ENCODE data around the gene PPFIA1. TPM values are rescaled to one million over a fixed set of nuclear protein-coding genes. Genes with fewer than 3 reads are reported as not detected.

Gene PPFIA1
- polyA plus RNA-seq, 1 experiment, result 62.7 TPM

DNA sequence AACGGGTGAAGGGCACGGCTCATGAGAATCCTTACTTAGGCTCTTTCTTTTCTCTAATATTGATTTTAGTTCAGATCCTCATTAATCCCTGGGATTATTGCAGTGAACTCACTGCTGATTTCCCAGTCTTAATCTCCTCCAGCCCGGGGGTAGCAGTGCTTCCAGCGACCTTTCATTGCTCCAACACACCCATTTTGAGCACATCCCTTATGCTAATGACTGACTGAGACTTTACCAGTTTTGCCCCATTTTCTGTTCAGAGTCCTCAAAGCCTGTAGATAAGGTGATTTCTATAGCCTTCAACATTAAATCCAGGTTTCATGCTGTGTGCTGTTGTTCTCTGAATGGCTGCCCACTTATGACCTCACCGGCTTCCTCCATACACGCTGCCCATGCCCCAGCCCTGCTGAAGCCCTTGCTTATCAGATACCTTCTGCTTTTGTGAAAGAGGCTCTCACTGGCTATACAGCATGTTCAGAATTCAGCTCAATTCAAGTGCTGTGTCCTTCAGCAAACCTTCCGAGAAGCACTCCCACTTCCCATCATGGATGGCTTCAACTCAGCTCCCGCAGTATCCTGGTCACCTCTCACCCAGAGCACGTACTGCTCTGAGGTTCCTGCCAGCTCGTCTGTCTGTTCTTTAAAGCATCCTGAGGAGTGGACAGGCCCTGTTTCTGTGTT lies 49.0 kb downstream of the PPFIA1 start:
- H3K27me3 ChIP-seq (ENCODE audit: control insufficient read depth, insufficient read depth, low read length), result no peaks in the 10 kb centered on the region
- TF ChIP-seq, protein P1, sequence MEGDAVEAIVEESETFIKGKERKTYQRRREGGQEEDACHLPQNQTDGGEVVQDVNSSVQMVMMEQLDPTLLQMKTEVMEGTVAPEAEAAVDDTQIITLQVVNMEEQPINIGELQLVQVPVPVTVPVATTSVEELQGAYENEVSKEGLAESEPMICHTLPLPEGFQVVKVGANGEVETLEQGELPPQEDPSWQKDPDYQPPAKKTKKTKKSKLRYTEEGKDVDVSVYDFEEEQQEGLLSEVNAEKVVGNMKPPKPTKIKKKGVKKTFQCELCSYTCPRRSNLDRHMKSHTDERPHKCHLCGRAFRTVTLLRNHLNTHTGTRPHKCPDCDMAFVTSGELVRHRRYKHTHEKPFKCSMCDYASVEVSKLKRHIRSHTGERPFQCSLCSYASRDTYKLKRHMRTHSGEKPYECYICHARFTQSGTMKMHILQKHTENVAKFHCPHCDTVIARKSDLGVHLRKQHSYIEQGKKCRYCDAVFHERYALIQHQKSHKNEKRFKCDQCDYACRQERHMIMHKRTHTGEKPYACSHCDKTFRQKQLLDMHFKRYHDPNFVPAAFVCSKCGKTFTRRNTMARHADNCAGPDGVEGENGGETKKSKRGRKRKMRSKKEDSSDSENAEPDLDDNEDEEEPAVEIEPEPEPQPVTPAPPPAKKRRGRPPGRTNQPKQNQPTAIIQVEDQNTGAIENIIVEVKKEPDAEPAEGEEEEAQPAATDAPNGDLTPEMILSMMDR (IDR thresholded peaks at IDR 0.05; ENCODE audit: insufficient read depth, low read depth, low read length), result no peak
- no peak for DNase-seq (ENCODE audit: low read depth)
- H3K36me3 ChIP-seq (ENCODE audit: control insufficient read depth, insufficient read depth, low read length), result 0 out of 2 replicates have a peak, but pooled peaks cover 2% of the 10 kb centered on the region
- H3K4me3 ChIP-seq (ENCODE audit: low read depth, low read length), result no peak overlapping the region
- CTCF ChIA-PET, result interaction anchor here (0.7 kb wide), 1 partner anchor 512 kb away, joined by 3 read pairs; no protein-coding TSS in a partner anchor
- POLR2A ChIA-PET, result no interaction called here

DNA sequence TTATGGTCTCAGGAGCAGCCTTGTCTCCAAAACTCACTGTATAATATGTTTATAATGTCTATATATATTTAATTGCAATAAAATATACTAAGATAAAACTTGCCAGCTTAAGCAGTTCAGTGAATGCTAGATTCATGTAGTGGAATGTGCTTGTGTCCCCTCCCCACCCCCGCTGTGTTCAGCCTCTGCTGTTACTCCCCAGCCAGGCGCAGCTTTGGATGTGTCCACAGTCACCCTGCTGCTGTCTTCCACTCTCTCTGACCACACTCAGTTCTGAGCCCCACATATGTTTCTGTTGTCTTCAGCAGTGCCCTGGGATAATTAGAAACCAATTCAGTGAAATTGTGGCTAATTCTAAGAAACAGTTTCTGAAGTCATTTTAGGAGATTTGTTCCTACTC lies 52.2 kb downstream of the PPFIA1 start:
- Histone ChIP-seq H3K27me3 (ENCODE audit: control insufficient read depth, insufficient read depth, low read length) (no peaks in the 10 kb centered on the region), H3K36me3 (ENCODE audit: control insufficient read depth, insufficient read depth, low read length) (0 out of 2 replicates have a peak, but pooled peaks cover 2% of the 10 kb centered on the region), H3K4me3 (ENCODE audit: low read depth, low read length) (no peak overlapping the region)
- ChIA-PET POLR2A (no interaction called here), CTCF (interaction anchor here (1.5 to 2.6 kb wide), 2 partner anchors 9 to 55 kb away, joined by 3 to 12 read pairs; no protein-coding TSS in a partner anchor)
- TF ChIP-seq, protein P1 (IDR thresholded peaks at IDR 0.05; ENCODE audit: insufficient read depth, low read depth, low read length), result no peak
- DNase-seq (ENCODE audit: low read depth), result no peak

DNA sequence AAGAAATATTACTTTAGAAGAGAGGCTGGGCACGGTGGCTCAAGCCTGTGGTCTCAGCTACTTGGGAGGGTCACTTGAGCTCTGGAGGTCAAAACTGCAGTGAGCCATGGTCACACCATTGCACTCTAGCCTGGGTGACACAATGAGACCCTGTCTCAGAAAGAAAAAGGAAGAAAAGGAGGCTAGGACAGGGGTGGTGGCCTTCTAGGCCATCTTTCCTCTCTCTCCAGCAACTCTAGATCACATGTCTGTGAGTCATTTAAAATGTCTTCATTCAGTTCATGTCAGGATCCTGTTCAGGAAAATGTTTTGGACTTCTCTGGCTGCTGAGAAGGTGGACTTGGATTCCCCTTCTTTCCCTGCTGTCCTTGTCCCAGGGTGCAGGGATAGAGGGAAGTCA lies 53.3 kb downstream of the PPFIA1 start:
- DNase-seq (ENCODE audit: low read depth), result no peak
- no peaks in the 10 kb centered on the region for H3K27me3 ChIP-seq (ENCODE audit: control insufficient read depth, insufficient read depth, low read length)
- H3K4me3 ChIP-seq (ENCODE audit: low read depth, low read length), result no peak overlapping the region
- TF ChIP-seq, protein P1 (IDR thresholded peaks at IDR 0.05; ENCODE audit: insufficient read depth, low read depth, low read length), result no peak
- ChIA-PET POLR2A (no interaction called here), CTCF (interaction anchor here (2.6 kb wide), 1 partner anchor 8 kb away, joined by 12 read pairs; no protein-coding TSS in a partner anchor)
- 0 out of 2 replicates have a peak, but pooled peaks cover 2% of the 10 kb centered on the region for H3K36me3 ChIP-seq (ENCODE audit: control insufficient read depth, insufficient read depth, low read length)

DNA sequence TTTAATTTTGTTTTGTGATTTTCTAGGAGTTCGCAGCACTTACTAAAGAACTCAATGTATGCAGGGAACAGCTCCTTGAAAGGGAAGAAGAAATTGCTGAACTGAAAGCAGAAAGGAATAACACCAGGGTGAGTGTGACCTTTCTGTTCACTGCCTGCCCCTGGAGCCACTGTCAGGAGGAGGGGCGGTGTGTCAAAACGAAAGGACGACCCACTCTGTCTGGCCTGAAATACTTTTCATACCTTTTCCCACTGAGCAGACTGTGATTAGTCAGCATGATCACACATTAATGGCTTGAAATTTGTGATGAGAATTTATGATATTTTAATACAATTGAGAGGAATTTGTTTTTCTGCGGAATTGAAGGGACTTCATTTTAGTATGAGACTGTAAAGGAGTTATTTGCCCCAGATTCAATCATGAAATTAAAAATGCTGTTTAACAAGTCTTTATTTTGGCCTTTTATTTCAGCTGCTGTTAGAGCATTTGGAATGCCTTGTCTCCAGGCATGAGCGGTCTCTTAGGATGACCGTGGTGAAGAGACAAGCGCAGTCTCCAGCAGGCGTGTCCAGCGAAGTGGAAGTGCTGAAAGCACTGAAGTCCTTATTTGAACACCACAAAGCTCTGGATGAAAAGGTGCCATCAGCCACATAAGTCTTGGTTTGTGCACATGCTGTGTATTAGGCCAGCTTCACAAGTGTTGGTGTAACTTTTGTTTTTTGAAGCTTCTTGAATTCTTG lies 54.1 kb downstream of the PPFIA1 start:
- ChIA-PET CTCF (no interaction called here), POLR2A (no interaction called here)
- Histone ChIP-seq H3K27me3 (ENCODE audit: control insufficient read depth, insufficient read depth, low read length) (no peaks in the 10 kb centered on the region), H3K4me3 (ENCODE audit: low read depth, low read length) (no peak overlapping the region), H3K36me3 (ENCODE audit: control insufficient read depth, insufficient read depth, low read length) (0 out of 2 replicates have a peak, but pooled peaks cover 2% of the 10 kb centered on the region)
- TF ChIP-seq, protein P1 (IDR thresholded peaks at IDR 0.05; ENCODE audit: insufficient read depth, low read depth, low read length), result no peak
- DNase-seq (ENCODE audit: low read depth), result no peak

DNA sequence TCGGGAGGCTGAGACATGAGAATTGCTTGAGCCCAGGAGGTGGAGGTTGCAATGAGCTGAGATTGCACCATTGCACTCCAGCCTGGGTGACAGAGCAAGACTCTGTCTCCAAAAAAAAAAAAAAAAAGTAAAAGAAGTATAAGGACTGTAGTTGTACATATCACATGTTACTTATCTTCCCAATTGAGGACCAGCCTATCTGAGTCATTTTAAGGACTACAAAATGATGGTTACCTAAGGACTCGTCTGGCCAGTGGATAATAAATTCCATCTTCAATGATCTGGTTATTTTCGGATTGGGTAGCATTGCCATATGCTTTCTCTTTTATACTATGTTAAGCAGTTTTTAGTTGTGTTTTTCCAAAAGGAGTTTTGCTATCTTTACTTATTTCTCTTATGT lies 55.3 kb downstream of the PPFIA1 start:
- Histone ChIP-seq H3K36me3 (ENCODE audit: control insufficient read depth, insufficient read depth, low read length) (peaks cover 4% of the 10 kb centered on the region), H3K4me3 (ENCODE audit: low read depth, low read length) (no peak overlapping the region), H3K27me3 (ENCODE audit: control insufficient read depth, insufficient read depth, low read length) (no peaks in the 10 kb centered on the region)
- TF ChIP-seq, protein P1 (IDR thresholded peaks at IDR 0.05; ENCODE audit: insufficient read depth, low read depth, low read length), result no peak
- no peak for DNase-seq (ENCODE audit: low read depth)
- CTCF ChIA-PET, result interaction anchor here (0.9 kb wide), 2 partner anchors 12 to 89 kb away, joined by 3 read pairs; no protein-coding TSS in a partner anchor
- POLR2A ChIA-PET, result interaction anchor here (0.7 kb wide), 1 partner anchor 117 kb away, joined by 9 read pairs; no protein-coding TSS in a partner anchor
